Measurements from ENCODE around the gene SYNC.

The SYNC gene

DNA sequence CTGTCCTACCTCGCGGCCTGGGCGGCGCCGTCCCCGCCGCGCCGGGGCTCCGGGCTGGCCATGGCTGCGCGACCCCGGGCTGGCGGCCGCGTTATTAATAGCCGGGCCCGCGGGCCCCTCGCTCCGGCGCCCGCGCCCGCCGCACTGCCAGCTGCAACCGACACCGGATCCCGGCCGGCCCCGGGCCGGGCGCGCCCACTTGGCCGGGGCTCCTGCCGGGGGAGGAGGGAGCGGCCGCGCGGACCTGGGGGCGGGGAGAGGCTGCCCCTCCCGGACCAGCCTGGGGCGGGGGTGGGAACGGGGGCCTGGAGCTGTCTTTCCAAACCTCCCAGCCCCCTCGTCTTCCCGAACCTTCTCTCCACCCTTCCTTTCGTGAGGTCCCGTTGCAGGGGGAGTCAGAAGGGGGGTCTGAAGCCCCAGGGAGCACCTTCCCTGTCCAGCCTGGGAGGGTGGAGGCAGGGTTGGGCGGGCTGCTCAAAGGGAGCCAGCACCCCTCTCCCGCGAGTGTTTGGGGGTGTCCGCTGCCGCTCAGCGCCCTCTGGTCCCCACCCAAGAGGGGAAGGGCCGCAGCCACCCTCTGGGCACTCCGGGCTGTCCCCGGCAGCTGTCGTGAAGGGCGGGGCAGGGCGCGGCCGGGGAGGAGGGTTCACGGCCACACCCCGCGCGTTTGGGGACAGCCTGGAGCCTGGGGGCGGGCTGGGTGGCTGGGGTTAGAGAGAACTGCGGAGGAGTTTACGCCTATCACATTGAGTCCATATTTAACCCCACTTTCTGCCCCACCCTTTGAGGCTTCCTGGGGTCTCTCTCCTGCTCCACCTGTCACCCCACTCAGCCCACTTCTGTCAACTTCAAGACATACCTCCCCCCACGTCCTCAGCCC lies at the start of gene SYNC:
Gene SYNC (minus strand): TSS at position 172 of the 880 bp plus-strand sequence. CDS start 110 bp downstream, at position 62.
- H3K27me3 ChIP-seq (replicated peaks), result no peaks in the 10 kb centered on the region
- peak; percentile 40 for DNase-seq
- H3K4me3 ChIP-seq (ENCODE audit: low read depth, low read length), result peak within 1 kb of the TSS; percentile 69
- no peaks in the 10 kb centered on the region for H3K36me3 ChIP-seq (replicated peaks)
- peak within 1 kb of the TSS; percentile 92 for H3K27ac ChIP-seq
- in situ Hi-C loops (cut with HindIII; ENCODE audit: low pct_ligation_motif_present, low sequenced_read_pairs), result no loop called here
- TF ChIP-seq, protein P1, sequence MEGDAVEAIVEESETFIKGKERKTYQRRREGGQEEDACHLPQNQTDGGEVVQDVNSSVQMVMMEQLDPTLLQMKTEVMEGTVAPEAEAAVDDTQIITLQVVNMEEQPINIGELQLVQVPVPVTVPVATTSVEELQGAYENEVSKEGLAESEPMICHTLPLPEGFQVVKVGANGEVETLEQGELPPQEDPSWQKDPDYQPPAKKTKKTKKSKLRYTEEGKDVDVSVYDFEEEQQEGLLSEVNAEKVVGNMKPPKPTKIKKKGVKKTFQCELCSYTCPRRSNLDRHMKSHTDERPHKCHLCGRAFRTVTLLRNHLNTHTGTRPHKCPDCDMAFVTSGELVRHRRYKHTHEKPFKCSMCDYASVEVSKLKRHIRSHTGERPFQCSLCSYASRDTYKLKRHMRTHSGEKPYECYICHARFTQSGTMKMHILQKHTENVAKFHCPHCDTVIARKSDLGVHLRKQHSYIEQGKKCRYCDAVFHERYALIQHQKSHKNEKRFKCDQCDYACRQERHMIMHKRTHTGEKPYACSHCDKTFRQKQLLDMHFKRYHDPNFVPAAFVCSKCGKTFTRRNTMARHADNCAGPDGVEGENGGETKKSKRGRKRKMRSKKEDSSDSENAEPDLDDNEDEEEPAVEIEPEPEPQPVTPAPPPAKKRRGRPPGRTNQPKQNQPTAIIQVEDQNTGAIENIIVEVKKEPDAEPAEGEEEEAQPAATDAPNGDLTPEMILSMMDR (IDR thresholded peaks at IDR 0.05; ENCODE audit: low read depth, low read length, missing control alignments), result no peak

DNA sequence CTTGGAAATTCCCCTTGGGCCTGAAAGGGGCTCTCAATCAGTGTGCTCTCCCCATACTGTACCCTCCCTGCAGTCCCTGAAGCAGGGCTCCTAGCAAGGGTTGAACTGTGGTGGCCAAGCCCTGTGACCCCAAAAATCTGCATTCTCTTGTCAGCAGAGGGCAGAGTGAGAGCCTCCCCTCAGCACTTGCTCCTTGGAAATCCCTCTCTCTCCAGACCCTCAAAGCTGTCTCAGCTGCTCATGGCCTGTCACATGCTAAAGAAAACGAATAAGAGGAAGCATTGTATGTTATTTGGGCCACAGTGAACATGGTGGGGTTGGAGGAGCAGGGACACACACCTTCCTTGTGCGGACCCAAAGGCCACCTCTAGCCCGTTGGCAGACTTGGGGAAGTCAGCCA lies 47.2 kb upstream of the SYNC start:
- no peaks in the 10 kb centered on the region for H3K36me3 ChIP-seq (replicated peaks)
- TF ChIP-seq, protein P1 (IDR thresholded peaks at IDR 0.05; ENCODE audit: low read depth, low read length, missing control alignments), result no peak
- no peak overlapping the region for H3K27ac ChIP-seq
- peaks cover 4% of the 10 kb centered on the region for H3K27me3 ChIP-seq (replicated peaks)
- no peak overlapping the region for H3K4me3 ChIP-seq (ENCODE audit: low read depth, low read length)
- DNase-seq, result no peak
- in situ Hi-C loops (cut with HindIII; ENCODE audit: low pct_ligation_motif_present, low sequenced_read_pairs), result no loop called here

DNA sequence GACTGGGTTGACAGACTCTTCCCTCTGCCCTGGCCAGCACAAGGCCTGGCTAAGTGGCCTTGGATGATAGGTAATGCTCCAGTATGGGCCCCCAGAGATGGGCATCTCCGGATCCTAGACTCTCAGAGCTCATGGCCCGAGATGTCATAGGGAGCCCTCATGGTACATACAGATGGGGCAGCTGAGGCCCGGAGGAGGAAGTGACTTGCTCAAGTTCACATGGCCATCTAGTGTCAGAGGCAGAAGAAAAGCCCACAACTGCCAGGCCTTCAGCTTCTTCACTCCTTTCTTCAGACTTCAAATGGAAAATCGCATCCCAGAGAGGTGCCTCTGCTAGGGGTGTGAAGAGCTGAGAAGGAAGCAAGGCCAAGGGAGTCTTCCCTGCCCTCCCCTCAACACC lies 46.8 kb upstream of the SYNC start:
- TF ChIP-seq, protein P1 (IDR thresholded peaks at IDR 0.05; ENCODE audit: low read depth, low read length, missing control alignments), result no peak
- Histone ChIP-seq H3K4me3 (ENCODE audit: low read depth, low read length) (no peak overlapping the region), H3K36me3 (replicated peaks) (no peaks in the 10 kb centered on the region), H3K27me3 (replicated peaks) (peaks cover 3% of the 10 kb centered on the region), H3K27ac (no peak overlapping the region)
- no peak for DNase-seq
- in situ Hi-C loops (cut with HindIII; ENCODE audit: low pct_ligation_motif_present, low sequenced_read_pairs), result no loop called here

DNA sequence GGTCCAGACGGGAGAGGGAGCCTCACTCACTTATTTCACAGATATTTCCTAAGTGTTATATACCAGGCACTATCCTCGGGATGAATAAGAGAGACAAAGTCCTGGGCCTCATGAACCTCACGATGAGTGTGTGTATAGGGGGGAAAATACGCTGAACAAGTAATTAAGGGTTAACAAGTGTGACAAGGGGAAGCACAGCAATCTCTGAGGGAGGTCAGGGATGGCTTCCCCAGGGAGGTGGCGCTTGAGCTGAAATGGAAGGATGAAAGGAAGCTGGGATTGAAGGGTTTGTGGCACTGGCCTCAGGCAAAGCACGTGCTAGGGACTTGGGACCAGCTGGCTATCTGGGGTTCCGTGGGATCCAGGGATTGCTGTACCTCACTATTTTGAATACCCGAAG lies 46.4 kb upstream of the SYNC start:
- Histone ChIP-seq H3K4me3 (ENCODE audit: low read depth, low read length) (no peak overlapping the region), H3K27me3 (replicated peaks) (no peaks in the 10 kb centered on the region), H3K36me3 (replicated peaks) (no peaks in the 10 kb centered on the region), H3K27ac (no peak overlapping the region)
- in situ Hi-C loops (cut with HindIII; ENCODE audit: low pct_ligation_motif_present, low sequenced_read_pairs), result no loop called here
- no peak for DNase-seq
- TF ChIP-seq, protein P1 (IDR thresholded peaks at IDR 0.05; ENCODE audit: low read depth, low read length, missing control alignments), result no peak

DNA sequence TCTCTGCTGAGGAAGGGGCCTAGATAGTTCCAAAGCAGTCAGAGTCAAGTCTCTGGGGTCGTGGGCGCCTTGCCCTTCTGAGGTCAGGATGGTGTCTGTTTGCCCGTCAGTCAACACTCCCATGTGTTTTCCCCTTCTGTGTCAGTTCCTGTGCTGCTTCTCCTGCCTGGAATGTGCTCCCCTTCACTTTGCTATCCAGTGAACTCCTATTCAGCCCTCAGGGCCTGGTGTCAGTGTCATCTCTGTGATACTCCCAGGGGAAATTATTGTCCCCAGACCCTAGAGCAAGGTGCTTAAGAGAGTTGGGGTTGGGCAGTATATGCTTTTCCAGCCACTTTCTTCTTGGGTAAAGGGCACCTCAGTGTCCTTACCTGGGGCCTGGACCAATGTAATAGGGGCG lies 45.8 kb upstream of the SYNC start:
- DNase-seq, result no peak
- H3K27ac ChIP-seq, result no peak overlapping the region
- in situ Hi-C loops (cut with HindIII; ENCODE audit: low pct_ligation_motif_present, low sequenced_read_pairs), result no loop called here
- TF ChIP-seq, protein P1 (IDR thresholded peaks at IDR 0.05; ENCODE audit: low read depth, low read length, missing control alignments), result no peak
- no peak overlapping the region for H3K4me3 ChIP-seq (ENCODE audit: low read depth, low read length)
- no peaks in the 10 kb centered on the region for H3K36me3 ChIP-seq (replicated peaks)
- no peaks in the 10 kb centered on the region for H3K27me3 ChIP-seq (replicated peaks)

Data from brain microvascular endothelial cell (primary cell).